Subcutaneous adipose tissue (tissue), 4 donors: ENCODE results near the gene CRYBB2. TPM values are rescaled to one million over a fixed set of nuclear protein-coding genes. Genes with fewer than 3 reads are reported as not detected.

ENCODE experiments used
- total RNA-seq, 4 donors: library from RNA; depleted of rRNA; stranded (reverse); fragments of >200 nt; gene quantifications; one replicate each; pipeline ENCODE4 v1.1.0, GENCODE V29; 2016
- TF ChIP-seq, protein P1 (sequence below): fragments of 450-650 bp; IDR thresholded peaks from one replicate; pipeline ENCODE4 v1.5.1; 2016; ENCODE audit warnings: low read depth, mild to moderate bottlenecking, control low read depth, antibody characterized with exemption, moderate library complexity

CRYBB2 gene
- total RNA-seq, 4 donors from 2014 or later = not detected

DNA sequence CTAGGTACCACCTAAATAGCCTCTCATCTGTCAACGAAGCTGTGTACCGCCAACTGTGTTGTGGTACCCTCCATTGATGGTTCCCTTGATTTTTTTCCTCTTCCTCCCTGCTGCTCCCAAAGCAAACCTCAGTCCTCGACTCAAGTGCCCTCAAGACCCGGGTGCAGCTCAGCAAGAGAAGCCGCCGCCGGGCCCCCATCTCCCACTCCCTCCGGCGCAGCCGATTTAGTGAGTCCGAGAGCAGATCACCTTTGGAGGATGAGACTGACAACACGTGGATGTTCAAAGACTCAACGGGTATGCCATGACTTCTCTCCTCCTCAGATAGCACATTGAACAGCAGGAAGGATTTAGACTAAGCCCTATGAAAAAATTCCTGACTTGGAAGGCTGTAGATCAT, 42.2 kb upstream of the CRYBB2 start:
- TF ChIP-seq, protein P1, sequence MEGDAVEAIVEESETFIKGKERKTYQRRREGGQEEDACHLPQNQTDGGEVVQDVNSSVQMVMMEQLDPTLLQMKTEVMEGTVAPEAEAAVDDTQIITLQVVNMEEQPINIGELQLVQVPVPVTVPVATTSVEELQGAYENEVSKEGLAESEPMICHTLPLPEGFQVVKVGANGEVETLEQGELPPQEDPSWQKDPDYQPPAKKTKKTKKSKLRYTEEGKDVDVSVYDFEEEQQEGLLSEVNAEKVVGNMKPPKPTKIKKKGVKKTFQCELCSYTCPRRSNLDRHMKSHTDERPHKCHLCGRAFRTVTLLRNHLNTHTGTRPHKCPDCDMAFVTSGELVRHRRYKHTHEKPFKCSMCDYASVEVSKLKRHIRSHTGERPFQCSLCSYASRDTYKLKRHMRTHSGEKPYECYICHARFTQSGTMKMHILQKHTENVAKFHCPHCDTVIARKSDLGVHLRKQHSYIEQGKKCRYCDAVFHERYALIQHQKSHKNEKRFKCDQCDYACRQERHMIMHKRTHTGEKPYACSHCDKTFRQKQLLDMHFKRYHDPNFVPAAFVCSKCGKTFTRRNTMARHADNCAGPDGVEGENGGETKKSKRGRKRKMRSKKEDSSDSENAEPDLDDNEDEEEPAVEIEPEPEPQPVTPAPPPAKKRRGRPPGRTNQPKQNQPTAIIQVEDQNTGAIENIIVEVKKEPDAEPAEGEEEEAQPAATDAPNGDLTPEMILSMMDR = no peak

DNA sequence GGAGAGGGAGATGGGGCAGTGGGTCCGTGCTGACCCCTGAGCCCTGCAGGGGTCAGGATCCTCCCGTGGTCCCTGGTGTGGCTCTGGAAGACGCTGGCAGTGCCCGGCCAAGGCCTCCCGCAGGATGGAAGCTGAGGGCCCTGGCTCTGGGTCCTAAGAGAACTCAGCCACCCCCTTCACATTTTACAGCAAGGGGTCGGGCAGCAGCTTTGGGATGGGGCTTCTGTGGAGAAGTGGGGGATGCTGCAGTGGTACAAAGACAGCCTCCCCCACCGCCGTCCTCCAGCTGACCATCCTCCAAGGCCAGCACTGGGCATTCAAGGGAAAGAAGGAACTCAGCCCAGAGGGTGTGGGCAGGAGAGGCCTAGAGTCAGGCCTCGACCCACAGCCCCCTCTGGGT, 41.5 kb upstream of the CRYBB2 start:
- TF ChIP-seq, protein P1 = no peak

DNA sequence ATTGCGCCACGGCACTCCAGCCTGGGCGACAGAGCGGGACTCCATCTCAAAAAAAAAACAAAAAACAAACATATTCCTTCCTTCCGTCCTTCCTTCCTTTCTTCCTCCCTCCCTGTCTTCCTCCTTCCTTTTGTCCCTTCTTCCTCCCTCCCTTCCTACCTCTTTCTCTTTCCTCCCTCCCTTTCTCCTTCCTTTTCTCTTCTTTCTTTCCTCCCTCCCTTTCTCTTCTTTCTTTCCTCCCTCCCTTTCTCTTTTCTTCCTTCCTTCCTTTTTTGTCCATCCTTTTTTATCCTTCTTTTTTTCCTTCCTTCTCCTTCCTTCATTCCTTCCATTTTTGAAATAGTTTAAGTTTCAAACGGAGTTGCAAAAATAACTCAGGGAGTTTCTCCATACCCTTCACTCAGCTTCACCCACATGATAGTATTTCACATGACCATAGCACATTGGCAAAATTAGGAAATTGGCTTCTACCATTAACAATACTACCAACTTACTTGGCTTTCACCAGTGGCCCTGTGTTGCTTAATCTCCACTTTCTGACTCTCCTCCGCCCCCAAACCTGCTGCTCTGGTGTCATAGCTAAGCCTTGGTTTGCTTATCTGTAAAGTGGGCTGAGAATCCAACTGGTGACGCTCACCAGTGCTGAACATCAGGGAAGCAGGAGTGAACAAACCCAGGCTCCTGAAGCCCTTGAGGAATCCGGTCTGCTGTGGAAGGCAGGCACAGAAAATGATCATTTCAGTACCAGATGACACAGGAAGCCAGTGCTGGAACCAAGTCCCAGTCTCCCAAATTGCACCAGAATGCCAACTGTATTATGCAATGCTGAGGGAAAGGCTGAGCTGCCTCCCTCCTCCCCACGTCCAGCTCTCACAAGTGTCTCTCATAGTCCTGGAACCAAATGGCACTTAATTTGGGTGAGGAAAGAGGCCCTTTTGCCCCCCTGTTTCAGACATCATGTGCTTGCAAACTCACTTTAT, 37.0 kb upstream of the CRYBB2 start:
- TF ChIP-seq, protein P1 = no peak

GRCh38 chr22:25183949-25184619, 35.4 kb upstream of the CRYBB2 start:
- TF ChIP-seq, protein P1 = no peak

GRCh38 chr22:25186140-25186539, 33.3 kb upstream of the CRYBB2 start:
- TF ChIP-seq, protein P1 = no peak

DNA sequence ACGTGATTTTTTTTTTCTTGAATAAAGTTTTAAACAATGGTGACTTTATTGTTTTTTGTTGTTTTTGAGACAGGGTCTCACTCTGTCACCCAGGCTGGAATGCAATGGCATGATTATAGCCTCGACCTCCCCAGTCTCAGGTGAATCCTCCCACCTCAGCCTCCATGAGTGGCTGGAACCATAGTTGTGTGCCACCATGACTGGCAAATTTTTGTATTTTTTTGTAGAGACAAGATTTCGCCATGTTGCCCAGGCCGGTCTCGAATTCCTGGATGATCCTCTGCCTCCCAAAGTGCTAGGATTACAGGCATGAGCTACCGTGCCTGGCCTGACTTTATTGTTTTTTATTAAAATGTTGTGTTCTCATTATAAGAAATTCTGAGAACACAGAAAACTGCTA, 32.0 kb upstream of the CRYBB2 start:
- TF ChIP-seq, protein P1 = no peak

DNA sequence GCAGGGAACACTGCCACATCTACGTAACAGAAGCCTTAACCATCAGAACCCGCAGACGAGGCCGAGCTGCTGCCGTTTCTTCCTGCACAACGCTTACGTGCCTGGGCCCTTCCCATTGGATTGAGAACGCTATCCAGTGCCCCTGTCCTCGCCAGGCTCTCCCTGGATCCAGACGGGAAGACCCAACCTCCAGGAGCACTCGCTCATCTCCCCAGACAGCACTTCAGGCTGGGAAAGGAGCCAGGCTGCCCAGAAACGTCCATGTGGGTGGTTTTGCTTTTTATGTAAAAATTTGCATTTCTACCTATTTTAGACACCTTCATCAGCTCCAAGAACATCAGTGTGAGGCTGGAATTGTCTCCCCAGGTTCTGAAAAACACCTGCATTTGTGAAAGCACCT, 27.0 kb upstream of the CRYBB2 start:
- TF ChIP-seq, protein P1 = no peak
